HepG2 (cell line): Measurements from ENCODE around the gene WIZ. TPM values are rescaled to one million over a fixed set of nuclear protein-coding genes. Genes with fewer than 3 reads are reported as not detected.

Experiments used
- AHR ChIP-seq: IDR thresholded peaks from 2 replicates; pipeline ENCODE4 v1.6.1; 2018; ENCODE audit warnings: missing genetic modification reagents, missing compliant biosample characterization
- CREB1 ChIP-seq, 2 experiments: fragments of 450-650 bp in 1 of 2; IDR thresholded peaks; 2 replicates each; pipeline ENCODE4 v1.6.1; 2016 to 2017; ENCODE audit warnings: control low read depth in 1 of 2, mild to moderate bottlenecking in 1 of 2, missing compliant biosample characterization in 1 of 2, missing genetic modification characterization in 1 of 2
- ERF ChIP-seq: IDR thresholded peaks from 2 replicates; pipeline ENCODE4 v1.6.1; 2018; ENCODE audit warnings: missing biosample characterization, missing genetic modification reagents
- HIVEP1 ChIP-seq: sonication (generic); formaldehyde crosslinking; IDR thresholded peaks from 2 replicates; pipeline ENCODE4 v1.4.0; 2020; ENCODE audit warnings: mild to moderate bottlenecking, missing genetic modification reagents
- PATZ1 ChIP-seq: sonication (generic); formaldehyde crosslinking; IDR thresholded peaks from 2 replicates; pipeline ENCODE4 v1.4.0; 2020; ENCODE audit warnings: missing genetic modification reagents
- SNRNP70 ChIP-seq: fragments of 200-400 bp; formaldehyde crosslinking; IDR thresholded peaks from 2 replicates; pipeline ENCODE4 v1.6.1; 2017; ENCODE audit warnings: mild to moderate bottlenecking, low read depth, low read length, moderate library complexity
- TOPORS ChIP-seq: sonication (generic); formaldehyde crosslinking; IDR thresholded peaks from 2 replicates; pipeline ENCODE4 v1.8.0; 2023; ENCODE audit warnings: mild to moderate bottlenecking, missing genetic modification reagents
- USF2 ChIP-seq, 2 experiments: sonication (generic) in 1 of 2; formaldehyde crosslinking in 1 of 2; IDR thresholded peaks; 2 replicates each; pipeline versions ENCODE4 v1.5.1 to v1.6.1; 2011 to 2020; ENCODE audit warnings: borderline replicate concordance in 1 of 2, low read depth in 1 of 2, low read length in 1 of 2, mild to moderate bottlenecking in 1 of 2, missing genetic modification reagents in 1 of 2, moderate library complexity in 1 of 2
- ZFP90 ChIP-seq: sonication (generic); formaldehyde crosslinking; IDR thresholded peaks from 2 replicates; pipeline ENCODE4 v1.8.0; 2022; ENCODE audit warnings: missing genetic modification reagents, mild to moderate bottlenecking, inconsistent platforms, borderline replicate concordance
- ZNF235 ChIP-seq: sonication (generic); formaldehyde crosslinking; IDR thresholded peaks from 2 replicates; pipeline ENCODE4 v1.8.1; 2023; ENCODE audit warnings: mild to moderate bottlenecking, missing genetic modification reagents, borderline replicate concordance
- ZNF24 ChIP-seq: fragments of 450-650 bp; IDR thresholded peaks from 2 replicates; pipeline ENCODE4 v1.6.1; 2017; ENCODE audit warnings: antibody characterized with exemption, mild to moderate bottlenecking
- ZNF646 ChIP-seq: sonication (generic); formaldehyde crosslinking; IDR thresholded peaks from 2 replicates; pipeline ENCODE4 v1.9.0; 2021; ENCODE audit warnings: mild to moderate bottlenecking, missing genetic modification reagents
- polyA plus RNA-seq, 8 experiments: library from polyadenylated mRNA; depleted of rRNA in 3 of 8; stranded (reverse) in 7 of 8; unstranded in 1 of 8; fragments of >200 nt; fragmentation: Illumina TruSeq in 4 of 8; extraction: Trizol in 4 of 8; gene quantifications; 2 replicates each; pipeline versions ENCODE4 v1.2.1 to v1.2.3, GENCODE V29; 2011 to 2016; ENCODE audit warnings: low read depth in 4 of 8, missing spikeins in 1 of 8, mixed read lengths in 1 of 8; ENCODE audit not compliant: insufficient read depth in 1 of 8
- total RNA-seq, 5 experiments: library from RNA; depleted of rRNA; stranded (reverse); fragments of >200 nt; fragmentation: Illumina TruSeq; extraction: Trizol; gene quantifications; 2 replicates each; pipeline ENCODE4 v1.2.3, GENCODE V29; 2016; ENCODE audit warnings: low read depth in 1 of 5

The WIZ gene
- total and polyA plus RNA-seq, 2 of the 13 experiments (the other 11 are each of a cell fraction or from before 2014, with no cell fraction given): 4.7 to 4.8 TPM

- TF ChIP-seq CREB1 (IDR thresholded peaks at IDR 0.05) (peak; percentile 64; the same call in 1 of the 2 replicates), CREB1 (CRISPR knock-in tag; IDR thresholded peaks at IDR 0.05) (no peak; the same call in 1 of the 2 replicates), ZFP90 (CRISPR knock-in tag) (0 out of 2 replicates have a peak, but pooled peaks have one; percentile 7), HIVEP1 (peak; percentile 13; the same call in 1 of the 2 replicates), ZNF646 (peak; percentile 92), ZNF24 (no peak), USF2 (IDR thresholded peaks at IDR 0.05; ENCODE audit: low read depth, low read length) (no peak), USF2 (CRISPR knock-in tag; IDR thresholded peaks at IDR 0.05; ENCODE audit: borderline replicate concordance) (no peak), ZNF235 (CRISPR knock-in tag) (no peak), AHR (CRISPR knock-in tag) (no peak), PATZ1 (CRISPR knock-in tag) (peak; percentile 30; the same call in 1 of the 2 replicates), TOPORS (CRISPR knock-in tag) (no peak), SNRNP70 (no peak), ERF (0 out of 2 replicates have a peak, but pooled peaks have one; percentile 5)
Measured at GRCh38 chr19:15437355-15438123, 12.2 kb downstream of the WIZ start (continued).
